ENCODE measurements around the gene SHB. TPM values are rescaled to one million over a fixed set of nuclear protein-coding genes. Genes with fewer than 3 reads are reported as not detected.

The SHB gene
- total and polyA plus RNA-seq, 2 of the 8 experiments (the other 6 are each of a cell fraction or from before 2014, with no cell fraction given): 4.1 to 12.6 TPM

- TF ChIP-seq RXRA (IDR thresholded peaks at IDR 0.05; ENCODE audit: insufficient read depth, low read depth, low read length) (no peak), TCF12 (IDR thresholded peaks at IDR 0.05; ENCODE audit: low read depth, low read length) (no peak), YY1 (IDR thresholded peaks at IDR 0.05; ENCODE audit: low read depth, low read length) (no peak), ASH2L (IDR thresholded peaks at IDR 0.05; ENCODE audit: low read length) (no peak), KDM1A (IDR thresholded peaks at IDR 0.05; ENCODE audit: borderline replicate concordance, low read length) (no peak), BCL11A (IDR thresholded peaks at IDR 0.05; ENCODE audit: low read depth in 2 of 2, low read length in 2 of 2) (no peak), TEAD4 (IDR thresholded peaks at IDR 0.05; ENCODE audit: low read depth, low read length) (no peak)
- TF ChIP-seq, protein P1, sequence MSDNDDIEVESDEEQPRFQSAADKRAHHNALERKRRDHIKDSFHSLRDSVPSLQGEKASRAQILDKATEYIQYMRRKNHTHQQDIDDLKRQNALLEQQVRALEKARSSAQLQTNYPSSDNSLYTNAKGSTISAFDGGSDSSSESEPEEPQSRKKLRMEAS (IDR thresholded peaks at IDR 0.05): no peak
These were observed 81.5 kb downstream of the SHB start (continued) for GRCh38 chr9:37987467-37987981.
